GM12891 (cell line): ENCODE results near the gene PCK1.

Experiments
- PAX5 ChIP-seq: IDR thresholded peaks from 2 replicates; pipeline ENCODE4 v1.6.1; 2011; ENCODE audit warnings: low read length, moderate library complexity, mild to moderate bottlenecking; ENCODE audit not compliant: insufficient read depth, severe bottlenecking
- POLR2A ChIP-seq: IDR thresholded peaks from 2 replicates; pipeline ENCODE4 v1.6.1; 2011; ENCODE audit warnings: low read depth, low read length, control low read depth
- POLR2AphosphoS5 ChIP-seq: IDR thresholded peaks from 2 replicates; pipeline ENCODE4 v1.6.1; 2011; ENCODE audit warnings: low read depth, low read length, control low read depth
- POU2F2 ChIP-seq: IDR thresholded peaks from 2 replicates; pipeline ENCODE4 v1.6.1; 2011; ENCODE audit warnings: low read depth, mild to moderate bottlenecking, control low read depth, low read length, moderate library complexity
- SPI1 ChIP-seq: IDR thresholded peaks from 2 replicates; pipeline ENCODE4 v1.6.1; 2011; ENCODE audit warnings: low read depth, low read length, control low read depth
- TAF1 ChIP-seq: IDR thresholded peaks from 2 replicates; pipeline ENCODE4 v1.6.1; 2011; ENCODE audit warnings: low read depth, low read length, control low read depth

- TF ChIP-seq POLR2AphosphoS5: no peak
- TF ChIP-seq TAF1: no peak
- no peak for TF ChIP-seq SPI1
- no peak for TF ChIP-seq POLR2A
- no peak for TF ChIP-seq PAX5
- no peak for TF ChIP-seq POU2F2
These were observed 40.3 kb downstream of the PCK1 start for GRCh38 chr20:57601211-57601570.
